ENCODE measurements around the gene ZNF69. TPM values are rescaled to one million over a fixed set of nuclear protein-coding genes. Genes with fewer than 3 reads are reported as not detected.

ZNF69 gene
- total RNA-seq, 1 experiment from 2014 or later: 4.3 TPM

GRCh38 chr19:11890634-11891033 lies 3.1 kb downstream of the ZNF69 start:
- Histone ChIP-seq H3K4me2 (ENCODE audit: low read length) (no peak overlapping the region), H3K9me3 (ENCODE audit: low read length) (peaks cover 5% of the 10 kb centered on the region; the same call in 1 of the 2 replicates), H3K79me2 (ENCODE audit: low read length) (no peaks in the 10 kb centered on the region), H3F3A (ENCODE audit: low read length, unreplicated experiment) (no peaks in the 10 kb centered on the region), H3K4me1 (ENCODE audit: insufficient read depth, low read length) (0 out of 2 replicates have a peak, but pooled peaks cover 4% of the 10 kb centered on the region), H4K20me1 (ENCODE audit: low read length) (no peaks in the 10 kb centered on the region), H3K27ac (ENCODE audit: low read length) (no peak overlapping the region), H2AFZ (ENCODE audit: low read length) (no peak overlapping the region), H3K4me3 (ENCODE audit: low read length) (no peak overlapping the region), H3K9ac (ENCODE audit: low read length) (no peak overlapping the region), H3K27me3 (ENCODE audit: low read length) (no peaks in the 10 kb centered on the region), H3K9me2 (replicated peaks; ENCODE audit: low read length) (no peaks in the 10 kb centered on the region), H3K36me3 (ENCODE audit: low read depth, low read length) (no peaks in the 10 kb centered on the region; the same call in 1 of the 2 replicates)
- ChIA-PET CTCF (no interaction called here), POLR2A (ENCODE audit: unreplicated experiment) (interaction anchor here (0.7 kb wide), 1 partner anchor 125 kb away, joined by 8 read pairs; no protein-coding TSS in a partner anchor)
- DNase-seq (no peak), ATAC-seq (no peak)
- TF ChIP-seq CTCF (conservative IDR thresholded peaks at IDR 0.05; ENCODE audit: low read depth, low read length): no peak
- intact Hi-C loops (cut with micrococcal nuclease): no loop called here
- BruUV-seq (replicated peaks): no TSS peak

GRCh38 chr19:11894851-11895250 lies 7.3 kb downstream of the ZNF69 start:
- Histone ChIP-seq H2AFZ (ENCODE audit: low read length) (no peak overlapping the region), H4K20me1 (ENCODE audit: low read length) (no peaks in the 10 kb centered on the region), H3K9me3 (ENCODE audit: low read length) (no peaks in the 10 kb centered on the region), H3K79me2 (ENCODE audit: low read length) (no peaks in the 10 kb centered on the region), H3K4me3 (ENCODE audit: low read length) (no peak overlapping the region), H3K9me2 (replicated peaks; ENCODE audit: low read length) (no peaks in the 10 kb centered on the region), H3K9ac (ENCODE audit: low read length) (no peak overlapping the region), H3K36me3 (ENCODE audit: low read depth, low read length) (no peaks in the 10 kb centered on the region; the same call in 1 of the 2 replicates), H3K4me2 (ENCODE audit: low read length) (no peak overlapping the region), H3K27ac (ENCODE audit: low read length) (no peak overlapping the region), H3K27me3 (ENCODE audit: low read length) (no peaks in the 10 kb centered on the region), H3K4me1 (ENCODE audit: insufficient read depth, low read length) (no peaks in the 10 kb centered on the region), H3F3A (ENCODE audit: low read length, unreplicated experiment) (no peaks in the 10 kb centered on the region)
- TF ChIP-seq EZH2 (IDR thresholded peaks at IDR 0.05; ENCODE audit: low read length, unreplicated experiment): no peak
- TF ChIP-seq EZH2phosphoT487 (IDR thresholded peaks at IDR 0.05; ENCODE audit: borderline replicate concordance, low read length): no peak
- no peak for TF ChIP-seq CTCF (conservative IDR thresholded peaks at IDR 0.05; ENCODE audit: low read depth, low read length)
- no peak for DNase-seq
- BruUV-seq (replicated peaks): no TSS peak
- no peak for ATAC-seq
- ChIA-PET CTCF (no interaction called here), POLR2A (ENCODE audit: unreplicated experiment) (no interaction called here)
- intact Hi-C loops (cut with micrococcal nuclease): no loop called here

- H3K4me3 ChIP-seq (ENCODE audit: low read length): no peak overlapping the region
- H3K79me2 ChIP-seq (ENCODE audit: low read length): no peaks in the 10 kb centered on the region
- H3K4me1 ChIP-seq (ENCODE audit: insufficient read depth, low read length): no peaks in the 10 kb centered on the region
- no peak overlapping the region for H3K9ac ChIP-seq (ENCODE audit: low read length)
- no peak overlapping the region for H3K4me2 ChIP-seq (ENCODE audit: low read length)
- ATAC-seq (no peak), DNase-seq (no peak)
- no peaks in the 10 kb centered on the region for H3K9me2 ChIP-seq (replicated peaks; ENCODE audit: low read length)
- H3K9me3 ChIP-seq (ENCODE audit: low read length): peaks cover 31% of the 10 kb centered on the region
- no peaks in the 10 kb centered on the region for H3F3A ChIP-seq (ENCODE audit: low read length, unreplicated experiment)
- POLR2A ChIA-PET (ENCODE audit: unreplicated experiment): no interaction called here
- intact Hi-C loops (cut with micrococcal nuclease): no loop called here
- H3K27ac ChIP-seq (ENCODE audit: low read length): no peak overlapping the region
- CTCF ChIA-PET: no interaction called here
- no peak overlapping the region for H2AFZ ChIP-seq (ENCODE audit: low read length)
- peaks cover 33% of the 10 kb centered on the region for H3K36me3 ChIP-seq (ENCODE audit: low read depth, low read length)
- H4K20me1 ChIP-seq (ENCODE audit: low read length): no peaks in the 10 kb centered on the region
- H3K27me3 ChIP-seq (ENCODE audit: low read length): no peaks in the 10 kb centered on the region
- TF ChIP-seq CTCF (conservative IDR thresholded peaks at IDR 0.05; ENCODE audit: low read depth, low read length) (no peak; the same call in 1 of the 2 replicates), EZH2 (IDR thresholded peaks at IDR 0.05; ENCODE audit: low read length, unreplicated experiment) (no peak), EZH2phosphoT487 (IDR thresholded peaks at IDR 0.05; ENCODE audit: borderline replicate concordance, low read length) (no peak)
- no TSS peak for BruUV-seq (replicated peaks)
Observed at GRCh38 chr19:11902228-11902627, 14.6 kb downstream of the ZNF69 start.

Measured in PC-3 (cell line).